GM12878 (cell line): ENCODE data around the gene KLHDC8A. TPM values are rescaled to one million over a fixed set of nuclear protein-coding genes. Genes with fewer than 3 reads are reported as not detected.

ENCODE experiments used
- ATAC-seq: fragments of 200-7000 bp; cut with Tn5 transposase; 3 replicates; pipeline ENCODE4 v1.9.1; 2020; ENCODE audit warnings: mild to moderate bottlenecking, moderate library complexity
- BruUV-seq: library from RNA; stranded (reverse); fragments of 400-500 nt; replicated peaks from 2 replicates; lab custom pipeline; 2021; lab: Mats Ljungman, UMichigan
- CTCF ChIA-PET: fragments of 300-600 bp; sonication (Branson Sonifier 250); formaldehyde crosslinking; extraction: SDS; loops from one replicate; lab custom pipeline; 2021; ENCODE audit warnings: inconsistent platforms; lab: Yijun Ruan, JAX
- POLR2A ChIA-PET: fragments of 350-600 bp; formaldehyde crosslinking; extraction: SDS; loops from one replicate; lab custom pipeline; 2021; ENCODE audit warnings: inconsistent platforms; lab: Charles Lee
- RAD21 ChIA-PET: fragments of 300-600 bp; sonication (Branson Sonifier 250); formaldehyde crosslinking; loops from one replicate; lab custom pipeline; 2023; ENCODE audit warnings: antibody characterized with exemption; ENCODE audit not compliant: unreplicated experiment; lab: Charles Lee
- SMC1A ChIA-PET: fragments of 300-600 bp; sonication (Branson Sonifier 250); formaldehyde crosslinking; loops from one replicate; lab custom pipeline; 2023; ENCODE audit not compliant: unreplicated experiment, uncharacterized antibody; lab: Charles Lee
- DNase-seq: peaks from one replicate; pipeline ENCODE4 v3.0.0-alpha.2; 2011; ENCODE audit warnings: low read depth, low spot score
- FAIRE-seq: peaks from 3 replicates; lab custom pipeline; 2011; peaks lifted over from hg19 to GRCh38; lab: Jason Lieb, UNC
- H2AFZ ChIP-seq: 2 replicates; pipeline ENCODE4 v1.6.0; 2011; ENCODE audit warnings: low read depth, low read length, control low read depth; ENCODE audit not compliant: control insufficient read depth
- H3K27ac ChIP-seq: 2 replicates; pipeline ENCODE4 v1.5.1; 2011; ENCODE audit warnings: control low read depth; ENCODE audit not compliant: control insufficient read depth, insufficient read depth
- H3K27me3 ChIP-seq, 2 experiments: replicated peaks in 1 of 2; 2 replicates each; pipeline versions ENCODE4 v1.6.0 to v1.6.1; 2011; ENCODE audit warnings: low read length in 1 of 2; ENCODE audit not compliant: control insufficient read depth in 2 of 2, insufficient read depth in 2 of 2
- H3K36me3 ChIP-seq, 2 experiments: 2 replicates each; pipeline ENCODE4 v1.5.1; 2011; ENCODE audit warnings: low read length in 1 of 2; ENCODE audit not compliant: control insufficient read depth in 2 of 2, insufficient read depth in 2 of 2
- H3K4me1 ChIP-seq: 2 replicates; pipeline ENCODE4 v1.6.1; 2011; ENCODE audit warnings: mild to moderate bottlenecking, low read length, moderate library complexity, mixed read lengths; ENCODE audit not compliant: control insufficient read depth, insufficient read depth
- H3K4me2 ChIP-seq: 2 replicates; pipeline ENCODE4 v1.6.0; 2011; ENCODE audit warnings: control low read depth; ENCODE audit not compliant: control insufficient read depth, insufficient read depth
- H3K4me3 ChIP-seq: fragments of 200-600 bp; sonication (generic); 2 replicates; pipeline ENCODE4 v1.5.1; 2016
- H3K79me2 ChIP-seq: 2 replicates; pipeline ENCODE4 v1.6.0; 2011; ENCODE audit warnings: low read length; ENCODE audit not compliant: control insufficient read depth, insufficient read depth
- H3K9ac ChIP-seq: 2 replicates; pipeline ENCODE4 v1.8.0; 2011; ENCODE audit warnings: low read length, control low read depth, mixed read lengths; ENCODE audit not compliant: control insufficient read depth, insufficient read depth
- H3K9me3 ChIP-seq: replicated peaks from 3 replicates; pipeline ENCODE4 v1.5.1; 2011; ENCODE audit warnings: mild to moderate bottlenecking, low read length; ENCODE audit not compliant: control insufficient read depth, insufficient read depth
- H4K20me1 ChIP-seq: 2 replicates; pipeline ENCODE4 v1.6.0; 2011; ENCODE audit not compliant: control insufficient read depth, insufficient read depth
- CEBPB ChIP-seq, 2 experiments: fragments of 150-350 bp in 1 of 2; IDR thresholded peaks; 2 replicates each; pipeline ENCODE4 v1.6.1; 2012 to 2014; ENCODE audit warnings: low read depth in 2 of 2, low read length in 2 of 2, borderline replicate concordance in 1 of 2, inconsistent platforms in 1 of 2
- HDAC2 ChIP-seq: fragments of 200-600 bp; sonication (generic); IDR thresholded peaks from 2 replicates; pipeline ENCODE4 v1.6.1; 2017
- IKZF1 ChIP-seq: fragments of 450-650 bp; conservative IDR thresholded peaks from 2 replicates; pipeline ENCODE4 v1.6.1; 2017; ENCODE audit warnings: antibody characterized with exemption, mild to moderate bottlenecking
- RB1 ChIP-seq: fragments of 450-650 bp; formaldehyde crosslinking; IDR thresholded peaks from 2 replicates; pipeline ENCODE4 v1.6.1; 2017; ENCODE audit warnings: mild to moderate bottlenecking, borderline replicate concordance
- RUNX3 ChIP-seq: IDR thresholded peaks from 2 replicates; pipeline ENCODE4 v1.6.1; 2012; ENCODE audit warnings: low read length, inconsistent platforms
- SMARCA5 ChIP-seq: fragments of 450-650 bp; IDR thresholded peaks from 2 replicates; pipeline ENCODE4 v1.6.1; 2017; ENCODE audit warnings: mild to moderate bottlenecking
- ZNF217 ChIP-seq: fragments of 450-650 bp; IDR thresholded peaks from 2 replicates; pipeline ENCODE4 v1.6.1; 2017; ENCODE audit warnings: antibody characterized with exemption, mild to moderate bottlenecking
- WGBS: methylation state at CpG from one replicate; pipeline ENCODE4 v1.1.6; 2016; ENCODE audit warnings: low lambda C conversion rate; ENCODE audit not compliant: insufficient replicate concordance, insufficient coverage; ENCODE audit errors: missing lambda C conversion rate; 5-methylcytosine and 5-hydroxymethylcytosine counted together
- in situ Hi-C: fragments of 300-500 bp; cut with MboI; formaldehyde crosslinking; loops from 9 replicates; pipeline ENCODE4 v1.14.3; 2018; ENCODE audit warnings: mixed read lengths
- intact Hi-C: fragments of 100-400 bp; cut with micrococcal nuclease; formaldehyde crosslinking; loops from one replicate; pipeline ENCODE4 v1.14.2; 2022; ENCODE audit not compliant: unreplicated experiment
- polyA plus RNA-seq, 11 experiments: library from polyadenylated mRNA; depleted of rRNA in 4 of 11; unstranded in 6 of 11; stranded (reverse) in 5 of 11; fragments of >200 nt; fragmentation: Nextera tagmentation in 4 of 11; fragmentation: Illumina TruSeq in 1 of 11; extraction: Ambion mirVana in 4 of 11; extraction: Trizol in 1 of 11; gene quantifications; 1 replicate in 1 of 11; 2 replicates in 10 of 11; pipeline versions ENCODE4 v1.2.1 to v1.2.3, GENCODE V29; 2011 to 2016; ENCODE audit warnings: inconsistent platforms in 2 of 11, missing spikeins in 2 of 11, low read depth in 1 of 11
- total RNA-seq, 4 experiments: library from RNA; depleted of rRNA in 3 of 4; stranded (reverse); fragments of >200 nt in 3 of 4; fragmentation: Illumina TruSeq in 1 of 4; extraction: Trizol in 1 of 4; gene quantifications; 2 replicates each; pipeline versions ENCODE4 v1.2.1 to v1.2.3, GENCODE V29; 2013 to 2021
- TF ChIP-seq, protein P1 (sequence below): IDR thresholded peaks from 2 replicates; pipeline ENCODE4 v1.6.1; 2011; ENCODE audit warnings: borderline replicate concordance, low read depth, mild to moderate bottlenecking, moderate library complexity, low read length; ENCODE audit not compliant: insufficient read depth, poor library complexity, severe bottlenecking
- TF ChIP-seq, protein P2 (sequence below): fragments of 450-650 bp; IDR thresholded peaks from 2 replicates; pipeline ENCODE4 v1.6.1; 2017; ENCODE audit warnings: mild to moderate bottlenecking, moderate library complexity
- TF ChIP-seq, protein P3 (sequence below): fragments of 450-650 bp; IDR thresholded peaks from 2 replicates; pipeline ENCODE4 v1.6.1; 2017; ENCODE audit warnings: mild to moderate bottlenecking, moderate library complexity
- TF ChIP-seq, protein P4 (sequence below): fragments of 450-650 bp; conservative IDR thresholded peaks from 2 replicates; pipeline ENCODE4 v1.6.1; 2017; ENCODE audit warnings: mild to moderate bottlenecking, moderate library complexity

Gene KLHDC8A
- total and polyA plus RNA-seq, 10 of the 15 experiments (the other 5 are each of a cell fraction or from before 2014, with no cell fraction given), result not detected

DNA sequence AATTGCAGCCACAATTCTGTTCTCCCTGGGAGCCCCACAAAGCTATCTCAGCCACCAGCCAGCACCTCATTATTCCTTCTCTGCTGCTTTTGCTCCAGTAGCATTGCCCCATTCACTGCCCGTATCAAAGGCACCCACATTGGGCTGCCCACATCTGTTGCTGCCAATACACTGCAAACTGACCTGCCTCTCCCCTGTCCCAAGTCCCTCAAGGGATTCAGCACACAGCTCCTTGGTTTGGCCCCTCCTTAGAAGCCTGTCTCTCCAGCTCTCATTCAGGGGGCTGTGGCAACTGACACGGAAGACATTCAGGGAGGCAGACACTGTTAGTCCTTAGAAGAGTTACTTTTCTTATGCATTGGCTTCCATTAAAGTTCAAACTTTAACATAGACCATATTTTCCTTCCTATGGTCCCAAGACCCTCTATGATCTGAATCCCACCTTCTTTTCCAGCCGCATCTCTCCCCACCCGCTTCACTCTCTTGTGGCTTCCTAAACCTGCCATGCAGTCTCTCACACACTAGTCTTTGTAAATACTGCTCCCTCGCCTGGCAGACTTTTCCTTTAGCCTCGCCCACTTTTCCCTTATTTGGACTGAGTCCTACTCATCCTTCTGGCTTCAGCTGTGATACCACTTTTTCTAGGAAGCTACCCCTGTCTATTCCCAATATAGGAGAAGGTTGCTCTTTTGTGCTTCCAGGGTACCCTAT is 19.3 kb upstream of the KLHDC8A start:
- 10% methylated on average over 6 of the region's 6 CpGs for WGBS
- CTCF ChIA-PET, result interaction anchor here (1.9 kb wide), 1 partner anchor 55 kb away, joined by 6 read pairs; no protein-coding TSS in a partner anchor
- no peak overlapping the region for H3K4me3 ChIP-seq
- peaks cover 3 to 5% of the 10 kb centered on the region in 2 experiments; a peak in 3 of 4 replicates for H3K27me3 ChIP-seq
- SMC1A ChIA-PET, result interaction anchor here (0.6 to 0.9 kb wide), 2 partner anchors 138 to 144 kb away, joined by 3 to 5 read pairs; no protein-coding TSS in a partner anchor
- in situ Hi-C loops (no loop called here), intact Hi-C loops (no loop called here)
- H2AFZ ChIP-seq, result no peak overlapping the region
- no peaks in the 10 kb centered on the region for H3K4me1 ChIP-seq
- no peaks in the 10 kb centered on the region for H4K20me1 ChIP-seq
- FAIRE-seq (no peak), DNase-seq (no peak), ATAC-seq (no peak)
- H3K36me3 ChIP-seq, result no peaks in the 10 kb centered on the region
- BruUV-seq, result no TSS peak
- H3K9ac ChIP-seq, result no peak overlapping the region
- H3K4me2 ChIP-seq, result no peak overlapping the region
- RAD21 ChIA-PET, result no interaction called here
- POLR2A ChIA-PET, result no interaction called here
- H3K9me3 ChIP-seq, result no peaks in the 10 kb centered on the region
- H3K79me2 ChIP-seq, result no peaks in the 10 kb centered on the region
- H3K27ac ChIP-seq, result no peak overlapping the region
- TF ChIP-seq, protein P1, sequence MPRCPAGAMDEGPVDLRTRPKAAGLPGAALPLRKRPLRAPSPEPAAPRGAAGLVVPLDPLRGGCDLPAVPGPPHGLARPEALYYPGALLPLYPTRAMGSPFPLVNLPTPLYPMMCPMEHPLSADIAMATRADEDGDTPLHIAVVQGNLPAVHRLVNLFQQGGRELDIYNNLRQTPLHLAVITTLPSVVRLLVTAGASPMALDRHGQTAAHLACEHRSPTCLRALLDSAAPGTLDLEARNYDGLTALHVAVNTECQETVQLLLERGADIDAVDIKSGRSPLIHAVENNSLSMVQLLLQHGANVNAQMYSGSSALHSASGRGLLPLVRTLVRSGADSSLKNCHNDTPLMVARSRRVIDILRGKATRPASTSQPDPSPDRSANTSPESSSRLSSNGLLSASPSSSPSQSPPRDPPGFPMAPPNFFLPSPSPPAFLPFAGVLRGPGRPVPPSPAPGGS, result no peak
- TF ChIP-seq, protein P2, sequence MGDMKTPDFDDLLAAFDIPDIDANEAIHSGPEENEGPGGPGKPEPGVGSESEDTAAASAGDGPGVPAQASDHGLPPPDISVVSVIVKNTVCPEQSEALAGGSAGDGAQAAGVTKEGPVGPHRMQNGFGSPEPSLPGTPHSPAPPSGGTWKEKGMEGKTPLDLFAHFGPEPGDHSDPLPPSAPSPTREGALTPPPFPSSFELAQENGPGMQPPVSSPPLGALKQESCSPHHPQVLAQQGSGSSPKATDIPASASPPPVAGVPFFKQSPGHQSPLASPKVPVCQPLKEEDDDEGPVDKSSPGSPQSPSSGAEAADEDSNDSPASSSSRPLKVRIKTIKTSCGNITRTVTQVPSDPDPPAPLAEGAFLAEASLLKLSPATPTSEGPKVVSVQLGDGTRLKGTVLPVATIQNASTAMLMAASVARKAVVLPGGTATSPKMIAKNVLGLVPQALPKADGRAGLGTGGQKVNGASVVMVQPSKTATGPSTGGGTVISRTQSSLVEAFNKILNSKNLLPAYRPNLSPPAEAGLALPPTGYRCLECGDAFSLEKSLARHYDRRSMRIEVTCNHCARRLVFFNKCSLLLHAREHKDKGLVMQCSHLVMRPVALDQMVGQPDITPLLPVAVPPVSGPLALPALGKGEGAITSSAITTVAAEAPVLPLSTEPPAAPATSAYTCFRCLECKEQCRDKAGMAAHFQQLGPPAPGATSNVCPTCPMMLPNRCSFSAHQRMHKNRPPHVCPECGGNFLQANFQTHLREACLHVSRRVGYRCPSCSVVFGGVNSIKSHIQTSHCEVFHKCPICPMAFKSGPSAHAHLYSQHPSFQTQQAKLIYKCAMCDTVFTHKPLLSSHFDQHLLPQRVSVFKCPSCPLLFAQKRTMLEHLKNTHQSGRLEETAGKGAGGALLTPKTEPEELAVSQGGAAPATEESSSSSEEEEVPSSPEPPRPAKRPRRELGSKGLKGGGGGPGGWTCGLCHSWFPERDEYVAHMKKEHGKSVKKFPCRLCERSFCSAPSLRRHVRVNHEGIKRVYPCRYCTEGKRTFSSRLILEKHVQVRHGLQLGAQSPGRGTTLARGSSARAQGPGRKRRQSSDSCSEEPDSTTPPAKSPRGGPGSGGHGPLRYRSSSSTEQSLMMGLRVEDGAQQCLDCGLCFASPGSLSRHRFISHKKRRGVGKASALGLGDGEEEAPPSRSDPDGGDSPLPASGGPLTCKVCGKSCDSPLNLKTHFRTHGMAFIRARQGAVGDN, result no peak
- TF ChIP-seq RB1 (no peak), CEBPB (IDR thresholded peaks at IDR 0.05; ENCODE audit: borderline replicate concordance in 1 of 2, low read depth in 2 of 2, low read length in 2 of 2) (no peak), HDAC2 (no peak), SMARCA5 (no peak), ZNF217 (no peak), IKZF1 (no peak), RUNX3 (no peak)
- TF ChIP-seq, protein P3, sequence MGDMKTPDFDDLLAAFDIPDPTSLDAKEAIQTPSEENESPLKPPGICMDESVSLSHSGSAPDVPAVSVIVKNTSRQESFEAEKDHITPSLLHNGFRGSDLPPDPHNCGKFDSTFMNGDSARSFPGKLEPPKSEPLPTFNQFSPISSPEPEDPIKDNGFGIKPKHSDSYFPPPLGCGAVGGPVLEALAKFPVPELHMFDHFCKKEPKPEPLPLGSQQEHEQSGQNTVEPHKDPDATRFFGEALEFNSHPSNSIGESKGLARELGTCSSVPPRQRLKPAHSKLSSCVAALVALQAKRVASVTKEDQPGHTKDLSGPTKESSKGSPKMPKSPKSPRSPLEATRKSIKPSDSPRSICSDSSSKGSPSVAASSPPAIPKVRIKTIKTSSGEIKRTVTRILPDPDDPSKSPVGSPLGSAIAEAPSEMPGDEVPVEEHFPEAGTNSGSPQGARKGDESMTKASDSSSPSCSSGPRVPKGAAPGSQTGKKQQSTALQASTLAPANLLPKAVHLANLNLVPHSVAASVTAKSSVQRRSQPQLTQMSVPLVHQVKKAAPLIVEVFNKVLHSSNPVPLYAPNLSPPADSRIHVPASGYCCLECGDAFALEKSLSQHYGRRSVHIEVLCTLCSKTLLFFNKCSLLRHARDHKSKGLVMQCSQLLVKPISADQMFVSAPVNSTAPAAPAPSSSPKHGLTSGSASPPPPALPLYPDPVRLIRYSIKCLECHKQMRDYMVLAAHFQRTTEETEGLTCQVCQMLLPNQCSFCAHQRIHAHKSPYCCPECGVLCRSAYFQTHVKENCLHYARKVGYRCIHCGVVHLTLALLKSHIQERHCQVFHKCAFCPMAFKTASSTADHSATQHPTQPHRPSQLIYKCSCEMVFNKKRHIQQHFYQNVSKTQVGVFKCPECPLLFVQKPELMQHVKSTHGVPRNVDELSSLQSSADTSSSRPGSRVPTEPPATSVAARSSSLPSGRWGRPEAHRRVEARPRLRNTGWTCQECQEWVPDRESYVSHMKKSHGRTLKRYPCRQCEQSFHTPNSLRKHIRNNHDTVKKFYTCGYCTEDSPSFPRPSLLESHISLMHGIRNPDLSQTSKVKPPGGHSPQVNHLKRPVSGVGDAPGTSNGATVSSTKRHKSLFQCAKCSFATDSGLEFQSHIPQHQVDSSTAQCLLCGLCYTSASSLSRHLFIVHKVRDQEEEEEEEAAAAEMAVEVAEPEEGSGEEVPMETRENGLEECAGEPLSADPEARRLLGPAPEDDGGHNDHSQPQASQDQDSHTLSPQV, result no peak
- TF ChIP-seq, protein P4, sequence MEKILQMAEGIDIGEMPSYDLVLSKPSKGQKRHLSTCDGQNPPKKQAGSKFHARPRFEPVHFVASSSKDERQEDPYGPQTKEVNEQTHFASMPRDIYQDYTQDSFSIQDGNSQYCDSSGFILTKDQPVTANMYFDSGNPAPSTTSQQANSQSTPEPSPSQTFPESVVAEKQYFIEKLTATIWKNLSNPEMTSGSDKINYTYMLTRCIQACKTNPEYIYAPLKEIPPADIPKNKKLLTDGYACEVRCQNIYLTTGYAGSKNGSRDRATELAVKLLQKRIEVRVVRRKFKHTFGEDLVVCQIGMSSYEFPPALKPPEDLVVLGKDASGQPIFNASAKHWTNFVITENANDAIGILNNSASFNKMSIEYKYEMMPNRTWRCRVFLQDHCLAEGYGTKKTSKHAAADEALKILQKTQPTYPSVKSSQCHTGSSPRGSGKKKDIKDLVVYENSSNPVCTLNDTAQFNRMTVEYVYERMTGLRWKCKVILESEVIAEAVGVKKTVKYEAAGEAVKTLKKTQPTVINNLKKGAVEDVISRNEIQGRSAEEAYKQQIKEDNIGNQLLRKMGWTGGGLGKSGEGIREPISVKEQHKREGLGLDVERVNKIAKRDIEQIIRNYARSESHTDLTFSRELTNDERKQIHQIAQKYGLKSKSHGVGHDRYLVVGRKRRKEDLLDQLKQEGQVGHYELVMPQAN, result no peak
